H9 (cell line): ENCODE results near the gene RALY. TPM values are rescaled to one million over a fixed set of nuclear protein-coding genes. Genes with fewer than 3 reads are reported as not detected.

Experiments
- DNase-seq: peaks from one replicate; pipeline ENCODE4 v3.0.0-alpha.2; 2017
- H2AFZ ChIP-seq: one replicate; pipeline ENCODE4 v1.6.1; 2013; ENCODE audit warnings: mild to moderate bottlenecking, low read length, control low read depth, moderate library complexity
- H2AK5ac ChIP-seq: 2 replicates; pipeline ENCODE4 v1.6.1; 2013; ENCODE audit warnings: low read length, control low read depth, mixed read lengths; ENCODE audit not compliant: insufficient read length
- H2BK120ac ChIP-seq: one replicate; pipeline ENCODE4 v1.6.1; 2013; ENCODE audit warnings: low read depth, mild to moderate bottlenecking, low read length, control low read depth, inconsistent platforms; ENCODE audit not compliant: poor library complexity, severe bottlenecking
- H2BK12ac ChIP-seq: 2 replicates; pipeline ENCODE4 v1.6.1; 2013; ENCODE audit warnings: low read length, control low read depth, mixed read lengths, low read depth; ENCODE audit not compliant: insufficient read length
- H2BK15ac ChIP-seq: 2 replicates; pipeline ENCODE4 v1.6.1; 2013; ENCODE audit warnings: low read depth, low read length, control low read depth
- H2BK20ac ChIP-seq: one replicate; pipeline ENCODE4 v1.6.1; 2013; ENCODE audit warnings: low read depth, mild to moderate bottlenecking, low read length, control low read depth, inconsistent platforms; ENCODE audit not compliant: poor library complexity, severe bottlenecking
- H2BK5ac ChIP-seq: 2 replicates; pipeline ENCODE4 v1.6.1; 2013; ENCODE audit warnings: low read length, control low read depth, mixed read lengths; ENCODE audit not compliant: insufficient read length
- H3K14ac ChIP-seq: 2 replicates; pipeline ENCODE4 v1.6.1; 2013; ENCODE audit warnings: low read length, control low read depth; ENCODE audit not compliant: insufficient read depth
- H3K18ac ChIP-seq: 2 replicates; pipeline ENCODE4 v1.6.1; 2013; ENCODE audit warnings: low read depth, mild to moderate bottlenecking, mixed read lengths, low read length, control low read depth; ENCODE audit not compliant: insufficient read length
- H3K23ac ChIP-seq: 2 replicates; pipeline ENCODE4 v1.6.1; 2013; ENCODE audit warnings: low read length, control low read depth, mixed read lengths, low read depth; ENCODE audit not compliant: insufficient read length
- H3K23me2 ChIP-seq: 2 replicates; pipeline ENCODE4 v1.6.1; 2013; ENCODE audit warnings: low read depth, mild to moderate bottlenecking, mixed read lengths, low read length, control low read depth; ENCODE audit not compliant: insufficient read length, poor library complexity, severe bottlenecking
- H3K27ac ChIP-seq: 2 replicates; pipeline ENCODE4 v1.5.1; 2013; ENCODE audit warnings: low read length, control low read depth, mixed read lengths, low read depth; ENCODE audit not compliant: insufficient read length
- H3K27me3 ChIP-seq: 2 replicates; pipeline ENCODE4 v1.6.1; 2013; ENCODE audit warnings: low read length, control low read depth, inconsistent platforms; ENCODE audit not compliant: insufficient read depth
- H3K4ac ChIP-seq: 2 replicates; pipeline ENCODE4 v1.6.1; 2013; ENCODE audit warnings: low read depth, mild to moderate bottlenecking, control low read depth, inconsistent platforms, low read length, moderate library complexity
- H3K4me1 ChIP-seq: 2 replicates; pipeline ENCODE4 v1.6.1; 2013; ENCODE audit warnings: low read length, control low read depth, inconsistent platforms; ENCODE audit not compliant: insufficient read depth
- H3K4me2 ChIP-seq: 2 replicates; pipeline ENCODE4 v1.6.1; 2013; ENCODE audit warnings: low read length, control low read depth, mixed read lengths; ENCODE audit not compliant: insufficient read length, insufficient read depth
- H3K56ac ChIP-seq: 2 replicates; pipeline ENCODE4 v1.6.1; 2013; ENCODE audit warnings: low read depth, mild to moderate bottlenecking, mixed read lengths, low read length, control low read depth; ENCODE audit not compliant: insufficient read length
- H3K79me1 ChIP-seq: 2 replicates; pipeline ENCODE4 v1.6.1; 2013; ENCODE audit warnings: low read depth, mild to moderate bottlenecking, moderate library complexity, low read length, control low read depth, inconsistent platforms; ENCODE audit not compliant: insufficient read depth, poor library complexity, severe bottlenecking
- H3K79me2 ChIP-seq: 2 replicates; pipeline ENCODE4 v1.6.1; 2013; ENCODE audit warnings: low read length, control low read depth, inconsistent platforms; ENCODE audit not compliant: insufficient read depth
- H3K9ac ChIP-seq: 2 replicates; pipeline ENCODE4 v1.6.1; 2013; ENCODE audit warnings: low read length, control low read depth, mixed read lengths; ENCODE audit not compliant: insufficient read length; ENCODE audit errors: extremely low read depth
- H3K9me3 ChIP-seq: one replicate; pipeline ENCODE4 v1.6.1; 2013; ENCODE audit warnings: low read depth, low read length, inconsistent platforms; ENCODE audit not compliant: control insufficient read depth
- H3T11ph ChIP-seq: one replicate; pipeline ENCODE4 v1.6.1; 2013; ENCODE audit warnings: mild to moderate bottlenecking, low read length, control low read depth, inconsistent platforms
- H4K20me1 ChIP-seq: one replicate; pipeline ENCODE4 v1.6.1; 2013; ENCODE audit not compliant: control insufficient read depth, insufficient read length, insufficient read depth
- H4K5ac ChIP-seq: 2 replicates; pipeline ENCODE4 v1.6.1; 2013; ENCODE audit warnings: low read depth, mild to moderate bottlenecking, mixed read lengths, low read length, control low read depth; ENCODE audit not compliant: insufficient read length
- H4K8ac ChIP-seq: replicated peaks from 2 replicates; pipeline ENCODE4 v1.6.1; 2013; ENCODE audit warnings: low read length, control low read depth, mixed read lengths, low read depth; ENCODE audit not compliant: insufficient read length
- H4K91ac ChIP-seq: 2 replicates; pipeline ENCODE4 v1.6.1; 2013; ENCODE audit warnings: low read depth, mild to moderate bottlenecking, moderate library complexity, mixed read lengths, low read length, control low read depth; ENCODE audit not compliant: insufficient read length
- H3K27ac Mint-ChIP-seq, 3 experiments: 2 replicates in 2 of 3; 3 replicates in 1 of 3; pipeline ENCODE4 v1.8.0; 2020 to 2021; ENCODE audit warnings: mixed read lengths in 3 of 3, mild to moderate bottlenecking in 1 of 3, moderate library complexity in 1 of 3
- H3K27me3 Mint-ChIP-seq: 2 replicates; pipeline ENCODE4 v1.8.0; 2021; ENCODE audit warnings: low read depth, mild to moderate bottlenecking, moderate library complexity, mixed read lengths
- H3K36me3 Mint-ChIP-seq, 3 experiments: 2 replicates in 2 of 3; 3 replicates in 1 of 3; pipeline ENCODE4 v1.8.0; 2020 to 2021; ENCODE audit warnings: low read depth in 3 of 3, mixed read lengths in 3 of 3; ENCODE audit not compliant: insufficient read depth in 1 of 3
- H3K4me1 Mint-ChIP-seq, 2 experiments: 2 replicates each; pipeline ENCODE4 v1.8.0; 2020; ENCODE audit warnings: mixed read lengths in 2 of 2
- H3K4me3 Mint-ChIP-seq, 2 experiments: 2 replicates in 1 of 2; 3 replicates in 1 of 2; pipeline ENCODE4 v1.8.0; 2020 to 2021; ENCODE audit warnings: mild to moderate bottlenecking in 2 of 2, mixed read lengths in 2 of 2, moderate library complexity in 1 of 2
- H3K9me3 Mint-ChIP-seq, 2 experiments: 2 replicates in 1 of 2; 3 replicates in 1 of 2; pipeline ENCODE4 v1.8.0; 2020; ENCODE audit warnings: mild to moderate bottlenecking in 2 of 2, mixed read lengths in 2 of 2, moderate library complexity in 1 of 2
- WGBS: extraction: QIAGEN DNeasy Blood & Tissue Kit; methylation state at CpG from one replicate; pipeline ENCODE4 v1.1.7; 2013; ENCODE audit warnings: missing lambda C conversion rate, low lambda C conversion rate, mixed read lengths; ENCODE audit not compliant: insufficient read length; ENCODE audit errors: extremely low coverage; 5-methylcytosine and 5-hydroxymethylcytosine counted together
- total RNA-seq: library from RNA; stranded (reverse); gene quantifications from 2 replicates; pipeline ENCODE4 v1.2.1, GENCODE V29; 2021
- TF ChIP-seq, protein P1 (sequence below): fragments of 200-600 bp; sonication (generic); conservative IDR thresholded peaks from 3 replicates; pipeline ENCODE4 v1.8.0; 2021; ENCODE audit warnings: antibody characterized with exemption, mild to moderate bottlenecking

RALY gene
- total RNA-seq, 1 experiment from 2014 or later: 199 TPM

DNA sequence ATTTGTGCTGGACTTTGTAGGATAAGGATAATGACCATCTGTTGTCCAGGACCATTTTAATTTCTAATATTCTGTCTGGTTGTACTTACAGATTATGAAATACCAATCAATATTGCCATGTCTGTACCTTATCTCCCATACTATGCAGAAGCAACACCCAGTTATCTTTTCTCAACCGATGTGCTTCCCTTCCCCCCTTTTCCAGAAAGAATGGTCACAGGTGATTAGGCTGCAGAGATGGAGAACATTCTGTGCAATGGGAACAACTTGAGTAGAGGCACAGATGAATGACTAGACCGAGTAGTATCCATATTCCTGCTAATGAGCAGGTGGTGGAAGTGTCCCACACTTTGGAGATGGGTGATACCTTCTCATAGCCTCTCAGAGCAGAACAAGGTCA lies 10.5 kb downstream of the RALY start:
- Mint-ChIP-seq H3K9me3 (no peaks in the 10 kb centered on the region), H3K4me1 (peaks cover 57 to 60% of the 10 kb centered on the region in 2 experiments), H3K27me3 (no peaks in the 10 kb centered on the region), H3K4me3 (no peak overlapping the region), H3K36me3 (peaks cover 1 to 12% (median 8%) of the 10 kb centered on the region in 3 experiments; a peak in 4 of 7 replicates), H3K27ac (no peak overlapping the region)
- Histone ChIP-seq H3K9ac (no peak overlapping the region), H2BK15ac (no peak overlapping the region), H4K20me1 (no peaks in the 10 kb centered on the region), H2AFZ (no peak overlapping the region), H3K56ac (no peak overlapping the region), H3K27ac (no peak overlapping the region), H2BK12ac (no peak overlapping the region), H3K27me3 (no peaks in the 10 kb centered on the region), H2BK120ac (no peak overlapping the region), H3K79me1 (no peaks in the 10 kb centered on the region), H3K18ac (no peak overlapping the region), H4K91ac (no peak overlapping the region), H3K4me1 (peaks cover 5% of the 10 kb centered on the region), H2AK5ac (no peak overlapping the region), H3K79me2 (peaks cover 31% of the 10 kb centered on the region; the same call in 1 of the 2 replicates), H3K23ac (no peak overlapping the region), H3K4ac (no peak overlapping the region), H2BK20ac (no peak overlapping the region), H3K4me2 (no peak overlapping the region), H4K8ac (no peak overlapping the region), H3K14ac (no peak overlapping the region), H3T11ph (no peak overlapping the region), H3K9me3 (no peaks in the 10 kb centered on the region), H2BK5ac (no peak overlapping the region), H3K23me2 (no peaks in the 10 kb centered on the region), H4K5ac (no peak overlapping the region)
- WGBS: no CpG with 5 or more reads among the region's 2 CpGs
- no peak for DNase-seq
- TF ChIP-seq, protein P1, sequence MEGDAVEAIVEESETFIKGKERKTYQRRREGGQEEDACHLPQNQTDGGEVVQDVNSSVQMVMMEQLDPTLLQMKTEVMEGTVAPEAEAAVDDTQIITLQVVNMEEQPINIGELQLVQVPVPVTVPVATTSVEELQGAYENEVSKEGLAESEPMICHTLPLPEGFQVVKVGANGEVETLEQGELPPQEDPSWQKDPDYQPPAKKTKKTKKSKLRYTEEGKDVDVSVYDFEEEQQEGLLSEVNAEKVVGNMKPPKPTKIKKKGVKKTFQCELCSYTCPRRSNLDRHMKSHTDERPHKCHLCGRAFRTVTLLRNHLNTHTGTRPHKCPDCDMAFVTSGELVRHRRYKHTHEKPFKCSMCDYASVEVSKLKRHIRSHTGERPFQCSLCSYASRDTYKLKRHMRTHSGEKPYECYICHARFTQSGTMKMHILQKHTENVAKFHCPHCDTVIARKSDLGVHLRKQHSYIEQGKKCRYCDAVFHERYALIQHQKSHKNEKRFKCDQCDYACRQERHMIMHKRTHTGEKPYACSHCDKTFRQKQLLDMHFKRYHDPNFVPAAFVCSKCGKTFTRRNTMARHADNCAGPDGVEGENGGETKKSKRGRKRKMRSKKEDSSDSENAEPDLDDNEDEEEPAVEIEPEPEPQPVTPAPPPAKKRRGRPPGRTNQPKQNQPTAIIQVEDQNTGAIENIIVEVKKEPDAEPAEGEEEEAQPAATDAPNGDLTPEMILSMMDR: no peak
